SK-N-SH (cell line): ENCODE measurements around the gene GATAD2B. TPM values are rescaled to one million over a fixed set of nuclear protein-coding genes. Genes with fewer than 3 reads are reported as not detected.

ENCODE experiments used
- CTCF ChIA-PET: fragments of 300-600, 350-600 bp; formaldehyde crosslinking; extraction: SDS; loops from one replicate; lab custom pipeline; 2021; lab: Yijun Ruan, JAX
- POLR2A ChIA-PET: fragments of 350-600 bp; sonication (Branson Sonifier 250); formaldehyde crosslinking; extraction: SDS; loops from one replicate; lab custom pipeline; 2020; ENCODE audit warnings: antibody characterized with exemption, inconsistent platforms; lab: Yijun Ruan, JAX
- DNase-seq: peaks from one replicate; pipeline ENCODE4 v3.0.0; 2012
- H2AFZ ChIP-seq: fragments of 200-600 bp; sonication (generic); 2 replicates; pipeline ENCODE4 v1.8.1; 2016; ENCODE audit warnings: antibody characterized with exemption, mild to moderate bottlenecking, low read depth
- H3F3A ChIP-seq: fragments of 200-600 bp; sonication (generic); replicated peaks from 2 replicates; pipeline ENCODE3; 2016; ENCODE audit warnings: antibody characterized with exemption, mild to moderate bottlenecking; ENCODE audit not compliant: insufficient read depth
- H3K27ac ChIP-seq, 2 experiments: fragments of 200-500 bp in 1 of 2; fragments of 200-600 bp in 1 of 2; sonication (Bioruptor generic) in 1 of 2; sonication (generic), shearing (Covaris generic) in 1 of 2; 2 replicates each; pipeline versions ENCODE4 v1.5.1 to v1.6.1; 2014 to 2016; ENCODE audit warnings: low read depth in 2 of 2, inconsistent platforms in 1 of 2, low read length in 1 of 2, mild to moderate bottlenecking in 1 of 2, mixed read lengths in 1 of 2
- H3K27me3 ChIP-seq: fragments of 200-600 bp; sonication (generic), shearing (Covaris generic); 2 replicates; pipeline ENCODE4 v1.6.1; 2016; ENCODE audit warnings: mixed run types; ENCODE audit not compliant: insufficient read depth
- H3K36me3 ChIP-seq, 2 experiments: fragments of 200-500 bp in 1 of 2; fragments of 200-600 bp in 1 of 2; sonication (Bioruptor generic) in 1 of 2; sonication (generic) in 1 of 2; replicated peaks in 1 of 2; 2 replicates each; pipeline versions ENCODE3 to v1.5.1; 2014 to 2016; ENCODE audit warnings: low read length in 1 of 2, mild to moderate bottlenecking in 1 of 2; ENCODE audit not compliant: insufficient read depth in 2 of 2, control insufficient read depth in 1 of 2
- H3K4me1 ChIP-seq, 2 experiments: fragments of 200-500 bp in 1 of 2; fragments of 200-600 bp in 1 of 2; sonication (Bioruptor generic) in 1 of 2; sonication (generic), shearing (Covaris generic) in 1 of 2; 2 replicates each; pipeline versions ENCODE4 v1.5.1 to v1.6.1; 2014 to 2016; ENCODE audit warnings: low read depth in 1 of 2, low read length in 1 of 2, mixed run types in 1 of 2; ENCODE audit not compliant: insufficient read depth in 2 of 2, control insufficient read depth in 1 of 2
- H3K4me2 ChIP-seq: fragments of 200-600 bp; sonication (generic), shearing (Covaris generic); 2 replicates; pipeline ENCODE4 v1.6.1; 2017; ENCODE audit warnings: mixed run types
- H3K4me3 ChIP-seq, 2 experiments: fragments of 200-500 bp in 1 of 2; fragments of 200-600 bp in 1 of 2; sonication (Bioruptor generic) in 1 of 2; sonication (generic), shearing (Covaris generic) in 1 of 2; 2 replicates each; pipeline versions ENCODE4 v1.5.1 to v1.8.1; 2014 to 2016; ENCODE audit warnings: low read depth in 2 of 2, inconsistent platforms in 1 of 2, low read length in 1 of 2, mild to moderate bottlenecking in 1 of 2, mixed read lengths in 1 of 2, moderate library complexity in 1 of 2
- H3K79me2 ChIP-seq: fragments of 200-600 bp; sonication (generic); 2 replicates; pipeline ENCODE4 v1.8.1; 2017; ENCODE audit warnings: mild to moderate bottlenecking; ENCODE audit not compliant: insufficient read depth
- H3K9ac ChIP-seq: fragments of 200-600 bp; sonication (generic); 2 replicates; pipeline ENCODE4 v1.6.1; 2017; ENCODE audit warnings: mixed run types
- H3K9me2 ChIP-seq: fragments of 200-600 bp; sonication (generic); 2 replicates; pipeline ENCODE4 v1.6.1; 2017; ENCODE audit warnings: mixed run types
- H3K9me3 ChIP-seq: fragments of 200-600 bp; sonication (generic); 2 replicates; pipeline ENCODE4 v1.6.1; 2017; ENCODE audit warnings: mixed run types, mild to moderate bottlenecking, moderate library complexity
- H4K20me1 ChIP-seq: fragments of 200-600 bp; sonication (generic); 2 replicates; pipeline ENCODE4 v1.6.1; 2017; ENCODE audit warnings: mild to moderate bottlenecking, mixed run types; ENCODE audit not compliant: insufficient read depth
- CHD2 ChIP-seq: fragments of 150-350 bp; IDR thresholded peaks from 2 replicates; pipeline ENCODE4 v1.6.1; 2018; ENCODE audit warnings: low read length; ENCODE audit not compliant: partially characterized antibody
- ELF1 ChIP-seq: IDR thresholded peaks from 2 replicates; pipeline ENCODE4 v1.4.0; 2012
- EZH2phosphoT487 ChIP-seq: fragments of 200-600 bp; sonication (generic); IDR thresholded peaks from 2 replicates; pipeline ENCODE4 v1.6.1; 2017; ENCODE audit warnings: low read depth, mixed run types, mild to moderate bottlenecking, antibody characterized with exemption, moderate library complexity, borderline replicate concordance
- FOXJ3 ChIP-seq: sonication (generic); formaldehyde crosslinking; IDR thresholded peaks from 2 replicates; pipeline ENCODE4 v1.5.1; 2020; ENCODE audit warnings: mild to moderate bottlenecking, missing genetic modification reagents
- FOXM1 ChIP-seq: IDR thresholded peaks from 2 replicates; pipeline ENCODE4 v1.4.0; 2012; ENCODE audit warnings: low read depth, mild to moderate bottlenecking
- GABPA ChIP-seq: IDR thresholded peaks from 2 replicates; pipeline ENCODE4 v1.4.0; 2012; ENCODE audit warnings: low read depth, mild to moderate bottlenecking
- GATA2 ChIP-seq: sonication (generic); formaldehyde crosslinking; IDR thresholded peaks from 2 replicates; pipeline ENCODE4 v1.5.0; 2020; ENCODE audit warnings: mild to moderate bottlenecking, missing genetic modification reagents
- JUND ChIP-seq: IDR thresholded peaks from 2 replicates; pipeline ENCODE4 v1.4.0; 2012
- MXI1 ChIP-seq: IDR thresholded peaks from 2 replicates; pipeline ENCODE4 v1.6.1; 2012; ENCODE audit warnings: mild to moderate bottlenecking, low read depth, low read length, improper control_type of control experiment
- NFIC ChIP-seq: IDR thresholded peaks from 2 replicates; pipeline ENCODE4 v1.4.0; 2012; ENCODE audit warnings: borderline replicate concordance
- NRF1 ChIP-seq: IDR thresholded peaks from 2 replicates; pipeline ENCODE4 v1.6.1; 2012; ENCODE audit warnings: low read depth, mild to moderate bottlenecking, low read length
- POLR2AphosphoS5 ChIP-seq: IDR thresholded peaks from 2 replicates; pipeline ENCODE4 v1.6.1; 2012; ENCODE audit warnings: low read depth, low read length
- TEAD4 ChIP-seq: IDR thresholded peaks from 2 replicates; pipeline ENCODE4 v1.4.0; 2012; ENCODE audit warnings: mild to moderate bottlenecking, borderline replicate concordance; ENCODE audit not compliant: insufficient read depth
- WGBS: methylation state at CpG from one replicate; pipeline ENCODE4 v1.1.6; 2017; ENCODE audit warnings: low lambda C conversion rate; 5-methylcytosine and 5-hydroxymethylcytosine counted together
- polyA plus RNA-seq, 3 experiments: library from polyadenylated mRNA; depleted of rRNA; stranded (reverse); fragments of >200 nt; gene quantifications; 2 replicates each; pipeline ENCODE4 v1.2.3, GENCODE V29; 2012
- TF ChIP-seq, protein P1 (sequence below): IDR thresholded peaks from 2 replicates; pipeline ENCODE4 v1.4.0; 2012; ENCODE audit warnings: low read depth, borderline replicate concordance
- TF ChIP-seq, protein P2 (sequence below): IDR thresholded peaks from 2 replicates; pipeline ENCODE4 v1.6.1; 2012; ENCODE audit warnings: mild to moderate bottlenecking, low read depth, low read length, moderate library complexity
- TF ChIP-seq, protein P3 (sequence below): fragments of 200-600 bp; sonication (generic); IDR thresholded peaks from 2 replicates; pipeline ENCODE4 v1.6.1; 2017; ENCODE audit warnings: antibody characterized with exemption, mild to moderate bottlenecking, moderate library complexity

Gene GATAD2B
- polyA plus RNA-seq, 1 of the 3 experiments (the other 2 are of a cell fraction): 2.8 TPM

DNA sequence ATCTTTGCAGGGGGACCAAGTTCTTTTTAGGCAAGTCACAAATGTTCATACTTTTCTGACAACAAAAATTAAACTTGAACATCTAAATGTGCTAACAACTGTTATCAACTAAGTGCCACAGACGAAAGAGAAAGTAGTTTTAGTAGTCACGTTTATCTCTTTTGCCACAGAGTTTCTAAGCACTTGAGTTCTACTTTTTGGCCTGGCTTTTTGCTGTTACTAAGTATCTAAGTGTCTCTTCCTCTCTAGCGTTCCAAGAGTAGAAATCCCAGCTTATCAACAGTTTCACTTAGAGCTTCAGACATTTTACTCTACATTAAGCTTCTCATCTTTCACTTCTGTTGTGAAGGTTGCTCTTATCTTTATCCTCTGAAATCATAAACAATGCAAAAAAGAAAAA is 34.2 kb downstream of the GATAD2B start (continued):
- TF ChIP-seq, protein P1, sequence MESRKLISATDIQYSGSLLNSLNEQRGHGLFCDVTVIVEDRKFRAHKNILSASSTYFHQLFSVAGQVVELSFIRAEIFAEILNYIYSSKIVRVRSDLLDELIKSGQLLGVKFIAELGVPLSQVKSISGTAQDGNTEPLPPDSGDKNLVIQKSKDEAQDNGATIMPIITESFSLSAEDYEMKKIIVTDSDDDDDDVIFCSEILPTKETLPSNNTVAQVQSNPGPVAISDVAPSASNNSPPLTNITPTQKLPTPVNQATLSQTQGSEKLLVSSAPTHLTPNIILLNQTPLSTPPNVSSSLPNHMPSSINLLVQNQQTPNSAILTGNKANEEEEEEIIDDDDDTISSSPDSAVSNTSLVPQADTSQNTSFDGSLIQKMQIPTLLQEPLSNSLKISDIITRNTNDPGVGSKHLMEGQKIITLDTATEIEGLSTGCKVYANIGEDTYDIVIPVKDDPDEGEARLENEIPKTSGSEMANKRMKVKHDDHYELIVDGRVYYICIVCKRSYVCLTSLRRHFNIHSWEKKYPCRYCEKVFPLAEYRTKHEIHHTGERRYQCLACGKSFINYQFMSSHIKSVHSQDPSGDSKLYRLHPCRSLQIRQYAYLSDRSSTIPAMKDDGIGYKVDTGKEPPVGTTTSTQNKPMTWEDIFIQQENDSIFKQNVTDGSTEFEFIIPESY: no peak
- no peak for TF ChIP-seq NFIC
- no peak for TF ChIP-seq FOXJ3 (CRISPR knock-in tag)

DNA sequence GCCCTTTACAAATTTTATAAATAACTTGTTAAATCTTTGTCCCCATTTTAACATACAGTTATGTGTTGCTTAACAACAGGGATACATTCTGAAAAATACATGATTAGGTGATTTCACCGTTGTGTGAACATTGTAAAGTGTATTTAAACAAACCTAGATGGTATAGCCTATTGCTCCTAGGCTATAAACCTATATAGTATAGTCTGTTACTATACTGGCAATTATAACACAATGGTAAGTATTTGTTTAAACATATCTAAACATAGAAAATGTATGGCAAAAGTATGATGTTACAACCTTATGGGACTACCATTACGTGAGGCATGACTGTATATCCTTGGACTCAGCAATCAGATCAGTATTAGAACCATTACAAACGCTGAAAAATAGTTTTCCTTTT is 36.6 kb downstream of the GATAD2B start:
- ChIA-PET POLR2A (no interaction called here), CTCF (no interaction called here)
- 89% methylated on average over 3 of the region's 3 CpGs for WGBS
- no peaks in the 10 kb centered on the region for H4K20me1 ChIP-seq
- no peak overlapping the region for H3K4me2 ChIP-seq
- no peaks in the 10 kb centered on the region for H3K9me2 ChIP-seq
- H3K27me3 ChIP-seq: no peaks in the 10 kb centered on the region
- no peak for DNase-seq
- no peak overlapping the region for H3K9ac ChIP-seq
- TF ChIP-seq TEAD4: no peak
- no peak for TF ChIP-seq ELF1
- TF ChIP-seq, protein P2, sequence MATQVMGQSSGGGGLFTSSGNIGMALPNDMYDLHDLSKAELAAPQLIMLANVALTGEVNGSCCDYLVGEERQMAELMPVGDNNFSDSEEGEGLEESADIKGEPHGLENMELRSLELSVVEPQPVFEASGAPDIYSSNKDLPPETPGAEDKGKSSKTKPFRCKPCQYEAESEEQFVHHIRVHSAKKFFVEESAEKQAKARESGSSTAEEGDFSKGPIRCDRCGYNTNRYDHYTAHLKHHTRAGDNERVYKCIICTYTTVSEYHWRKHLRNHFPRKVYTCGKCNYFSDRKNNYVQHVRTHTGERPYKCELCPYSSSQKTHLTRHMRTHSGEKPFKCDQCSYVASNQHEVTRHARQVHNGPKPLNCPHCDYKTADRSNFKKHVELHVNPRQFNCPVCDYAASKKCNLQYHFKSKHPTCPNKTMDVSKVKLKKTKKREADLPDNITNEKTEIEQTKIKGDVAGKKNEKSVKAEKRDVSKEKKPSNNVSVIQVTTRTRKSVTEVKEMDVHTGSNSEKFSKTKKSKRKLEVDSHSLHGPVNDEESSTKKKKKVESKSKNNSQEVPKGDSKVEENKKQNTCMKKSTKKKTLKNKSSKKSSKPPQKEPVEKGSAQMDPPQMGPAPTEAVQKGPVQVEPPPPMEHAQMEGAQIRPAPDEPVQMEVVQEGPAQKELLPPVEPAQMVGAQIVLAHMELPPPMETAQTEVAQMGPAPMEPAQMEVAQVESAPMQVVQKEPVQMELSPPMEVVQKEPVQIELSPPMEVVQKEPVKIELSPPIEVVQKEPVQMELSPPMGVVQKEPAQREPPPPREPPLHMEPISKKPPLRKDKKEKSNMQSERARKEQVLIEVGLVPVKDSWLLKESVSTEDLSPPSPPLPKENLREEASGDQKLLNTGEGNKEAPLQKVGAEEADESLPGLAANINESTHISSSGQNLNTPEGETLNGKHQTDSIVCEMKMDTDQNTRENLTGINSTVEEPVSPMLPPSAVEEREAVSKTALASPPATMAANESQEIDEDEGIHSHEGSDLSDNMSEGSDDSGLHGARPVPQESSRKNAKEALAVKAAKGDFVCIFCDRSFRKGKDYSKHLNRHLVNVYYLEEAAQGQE: no peak
- no peak for TF ChIP-seq CHD2
- TF ChIP-seq POLR2AphosphoS5: no peak
- no peak for TF ChIP-seq NRF1
- TF ChIP-seq FOXJ3 (CRISPR knock-in tag): no peak
- TF ChIP-seq, protein P1: no peak
- TF ChIP-seq GATA2: no peak
- no peak for TF ChIP-seq EZH2phosphoT487
- TF ChIP-seq JUND: no peak
- TF ChIP-seq FOXM1: no peak
- TF ChIP-seq GABPA: no peak
- TF ChIP-seq, protein P3, sequence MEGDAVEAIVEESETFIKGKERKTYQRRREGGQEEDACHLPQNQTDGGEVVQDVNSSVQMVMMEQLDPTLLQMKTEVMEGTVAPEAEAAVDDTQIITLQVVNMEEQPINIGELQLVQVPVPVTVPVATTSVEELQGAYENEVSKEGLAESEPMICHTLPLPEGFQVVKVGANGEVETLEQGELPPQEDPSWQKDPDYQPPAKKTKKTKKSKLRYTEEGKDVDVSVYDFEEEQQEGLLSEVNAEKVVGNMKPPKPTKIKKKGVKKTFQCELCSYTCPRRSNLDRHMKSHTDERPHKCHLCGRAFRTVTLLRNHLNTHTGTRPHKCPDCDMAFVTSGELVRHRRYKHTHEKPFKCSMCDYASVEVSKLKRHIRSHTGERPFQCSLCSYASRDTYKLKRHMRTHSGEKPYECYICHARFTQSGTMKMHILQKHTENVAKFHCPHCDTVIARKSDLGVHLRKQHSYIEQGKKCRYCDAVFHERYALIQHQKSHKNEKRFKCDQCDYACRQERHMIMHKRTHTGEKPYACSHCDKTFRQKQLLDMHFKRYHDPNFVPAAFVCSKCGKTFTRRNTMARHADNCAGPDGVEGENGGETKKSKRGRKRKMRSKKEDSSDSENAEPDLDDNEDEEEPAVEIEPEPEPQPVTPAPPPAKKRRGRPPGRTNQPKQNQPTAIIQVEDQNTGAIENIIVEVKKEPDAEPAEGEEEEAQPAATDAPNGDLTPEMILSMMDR: no peak
- no peak for TF ChIP-seq MXI1
- peaks cover 2 to 8% of the 10 kb centered on the region in 2 experiments for H3K36me3 ChIP-seq
- H3K4me3 ChIP-seq: no peak overlapping the region
- no peaks in the 10 kb centered on the region for H3K9me3 ChIP-seq
- peaks cover 10 to 11% of the 10 kb centered on the region in 2 experiments for H3K4me1 ChIP-seq
- peaks cover 25% of the 10 kb centered on the region for H3F3A ChIP-seq
- no peak overlapping the region for H2AFZ ChIP-seq
- no peak overlapping the region for H3K27ac ChIP-seq
- H3K79me2 ChIP-seq: peaks cover 97% of the 10 kb centered on the region
